Activated B cell treated with CpG ODN at 0.5 μM for 24 hours (primary cell): Measurements from ENCODE around the gene AGAP1. TPM values are rescaled to one million over a fixed set of nuclear protein-coding genes. Genes with fewer than 3 reads are reported as not detected.

Experiments
- ATAC-seq: fragments of 200-7000 bp; cut with Tn5 transposase; one replicate; pipeline ENCODE4 v1.10.0; 2021; ENCODE audit warnings: low read depth, mild to moderate bottlenecking, moderate library complexity
- CTCF ChIA-PET: fragments of 350-600 bp; sonication (Branson Sonifier 250); formaldehyde crosslinking; loops from one replicate; lab custom pipeline; 2021; ENCODE audit warnings: antibody characterized with exemption; lab: Charles Lee
- POLR2A ChIA-PET: fragments of 350-600 bp; sonication (Branson Sonifier 250); formaldehyde crosslinking; loops from one replicate; lab custom pipeline; 2021; ENCODE audit warnings: antibody characterized with exemption; lab: Charles Lee
- DNase-seq: peaks from one replicate; pipeline ENCODE4 v3.0.0; 2022
- H3K27ac Mint-ChIP-seq: one replicate; pipeline ENCODE4 v1.8.0; 2020; ENCODE audit warnings: mixed read lengths
- H3K27me3 Mint-ChIP-seq: one replicate; pipeline ENCODE4 v1.8.0; 2021; ENCODE audit warnings: mixed read lengths
- H3K36me3 Mint-ChIP-seq: one replicate; pipeline ENCODE4 v1.8.0; 2021; ENCODE audit warnings: low read depth, mixed read lengths
- H3K4me1 Mint-ChIP-seq: one replicate; pipeline ENCODE4 v1.8.0; 2021; ENCODE audit warnings: mixed read lengths
- H3K4me3 Mint-ChIP-seq: one replicate; pipeline ENCODE4 v1.8.0; 2020; ENCODE audit warnings: mild to moderate bottlenecking, mixed read lengths
- H3K9me3 Mint-ChIP-seq: one replicate; pipeline ENCODE4 v1.8.0; 2020; ENCODE audit warnings: mixed read lengths
- intact Hi-C: fragments of 100-400 bp; cut with micrococcal nuclease; formaldehyde crosslinking; loops from one replicate; pipeline ENCODE4 v1.15.1; 2024
- total RNA-seq: library from RNA; stranded (reverse); gene quantifications from 2 replicates; pipeline ENCODE4 v1.2.3, GENCODE V29; 2022
- TF ChIP-seq, protein P1 (sequence below): fragments of 200-600 bp; IDR thresholded peaks from one replicate; pipeline ENCODE4 v1.8.0; 2022; ENCODE audit warnings: antibody characterized with exemption, mild to moderate bottlenecking

Gene AGAP1
- total RNA-seq, 1 donor from 2014 or later, result not detected

DNA sequence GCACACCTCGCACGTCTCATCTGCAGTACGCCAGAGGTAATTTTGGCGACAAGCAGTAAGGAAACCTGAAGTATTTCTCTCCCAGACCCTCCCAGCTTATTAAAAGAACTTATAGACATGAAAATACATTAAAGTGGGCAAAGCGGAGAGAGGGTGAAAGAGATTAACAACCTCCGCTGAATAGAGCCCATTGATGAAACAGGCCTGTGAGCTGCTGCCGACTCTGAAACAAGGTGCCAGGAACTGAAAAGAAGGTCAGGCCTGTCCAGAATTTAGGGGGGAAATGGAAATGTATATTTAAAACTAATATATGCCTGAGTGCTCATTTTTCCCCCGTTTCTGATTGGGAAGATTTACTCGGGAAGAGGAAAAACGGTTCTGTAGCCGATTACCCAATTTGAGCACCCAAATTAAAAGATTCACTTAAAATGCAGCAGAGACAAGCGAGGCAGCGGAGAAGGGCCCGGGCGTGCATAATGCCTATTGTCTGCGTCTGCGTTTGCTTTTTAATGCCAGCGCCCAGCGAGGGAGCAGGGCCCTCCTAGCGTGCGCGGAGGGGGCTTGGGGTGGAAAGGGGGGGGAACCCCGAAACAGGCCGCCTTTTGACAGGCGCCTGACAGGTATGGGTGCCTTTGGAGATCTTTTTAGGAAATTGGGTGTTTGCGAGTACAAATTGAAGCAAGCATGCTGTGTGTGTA is 358.1 kb downstream of the AGAP1 start:
- CTCF ChIA-PET, result no interaction called here
- no peak overlapping the region for H3K27ac Mint-ChIP-seq
- TF ChIP-seq, protein P1, sequence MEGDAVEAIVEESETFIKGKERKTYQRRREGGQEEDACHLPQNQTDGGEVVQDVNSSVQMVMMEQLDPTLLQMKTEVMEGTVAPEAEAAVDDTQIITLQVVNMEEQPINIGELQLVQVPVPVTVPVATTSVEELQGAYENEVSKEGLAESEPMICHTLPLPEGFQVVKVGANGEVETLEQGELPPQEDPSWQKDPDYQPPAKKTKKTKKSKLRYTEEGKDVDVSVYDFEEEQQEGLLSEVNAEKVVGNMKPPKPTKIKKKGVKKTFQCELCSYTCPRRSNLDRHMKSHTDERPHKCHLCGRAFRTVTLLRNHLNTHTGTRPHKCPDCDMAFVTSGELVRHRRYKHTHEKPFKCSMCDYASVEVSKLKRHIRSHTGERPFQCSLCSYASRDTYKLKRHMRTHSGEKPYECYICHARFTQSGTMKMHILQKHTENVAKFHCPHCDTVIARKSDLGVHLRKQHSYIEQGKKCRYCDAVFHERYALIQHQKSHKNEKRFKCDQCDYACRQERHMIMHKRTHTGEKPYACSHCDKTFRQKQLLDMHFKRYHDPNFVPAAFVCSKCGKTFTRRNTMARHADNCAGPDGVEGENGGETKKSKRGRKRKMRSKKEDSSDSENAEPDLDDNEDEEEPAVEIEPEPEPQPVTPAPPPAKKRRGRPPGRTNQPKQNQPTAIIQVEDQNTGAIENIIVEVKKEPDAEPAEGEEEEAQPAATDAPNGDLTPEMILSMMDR, result no peak
- DNase-seq (no peak), ATAC-seq (no peak)
- no peaks in the 10 kb centered on the region for H3K9me3 Mint-ChIP-seq
- H3K36me3 Mint-ChIP-seq, result no peaks in the 10 kb centered on the region
- intact Hi-C loops, result no loop called here
- peaks cover 3% of the 10 kb centered on the region for H3K27me3 Mint-ChIP-seq
- H3K4me3 Mint-ChIP-seq, result no peak overlapping the region
- no peaks in the 10 kb centered on the region for H3K4me1 Mint-ChIP-seq
- POLR2A ChIA-PET, result no interaction called here

DNA sequence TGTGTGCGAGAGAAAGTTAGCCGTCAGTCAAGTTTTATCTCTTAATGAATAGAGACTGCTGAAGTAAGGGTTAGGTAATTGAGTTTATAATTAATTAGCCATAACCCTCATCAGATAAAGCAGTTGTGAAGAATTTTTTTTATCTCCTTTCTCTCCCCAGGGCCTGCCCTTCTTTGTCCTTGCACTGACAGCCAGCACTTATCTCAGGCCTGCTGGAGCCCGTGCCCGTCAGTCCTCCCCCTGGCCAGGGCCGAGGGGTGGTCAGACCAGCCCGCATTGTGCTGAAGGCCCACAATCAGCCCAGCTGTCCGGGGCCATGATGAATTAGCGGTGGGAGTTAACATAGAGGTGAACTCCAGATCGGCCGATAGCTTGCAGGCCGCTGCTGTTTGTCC is 358.7 kb downstream of the AGAP1 start:
- Mint-ChIP-seq H3K9me3 (no peaks in the 10 kb centered on the region), H3K27ac (no peak overlapping the region), H3K36me3 (no peaks in the 10 kb centered on the region), H3K4me3 (no peak overlapping the region), H3K27me3 (peaks cover 3% of the 10 kb centered on the region), H3K4me1 (no peaks in the 10 kb centered on the region)
- ChIA-PET CTCF (no interaction called here), POLR2A (no interaction called here)
- intact Hi-C loops, result no loop called here
- ATAC-seq (no peak), DNase-seq (no peak)
- TF ChIP-seq, protein P1, result no peak

GRCh38 chr2:235854276-235854675 is 360.4 kb downstream of the AGAP1 start:
- Mint-ChIP-seq H3K9me3 (no peaks in the 10 kb centered on the region), H3K4me1 (no peaks in the 10 kb centered on the region), H3K36me3 (no peaks in the 10 kb centered on the region), H3K4me3 (no peak overlapping the region), H3K27ac (no peak overlapping the region), H3K27me3 (no peaks in the 10 kb centered on the region)
- CTCF ChIA-PET, result no interaction called here
- DNase-seq, result no peak
- TF ChIP-seq, protein P1, result no peak
- no peak for ATAC-seq
- intact Hi-C loops, result no loop called here
- POLR2A ChIA-PET, result no interaction called here

DNA sequence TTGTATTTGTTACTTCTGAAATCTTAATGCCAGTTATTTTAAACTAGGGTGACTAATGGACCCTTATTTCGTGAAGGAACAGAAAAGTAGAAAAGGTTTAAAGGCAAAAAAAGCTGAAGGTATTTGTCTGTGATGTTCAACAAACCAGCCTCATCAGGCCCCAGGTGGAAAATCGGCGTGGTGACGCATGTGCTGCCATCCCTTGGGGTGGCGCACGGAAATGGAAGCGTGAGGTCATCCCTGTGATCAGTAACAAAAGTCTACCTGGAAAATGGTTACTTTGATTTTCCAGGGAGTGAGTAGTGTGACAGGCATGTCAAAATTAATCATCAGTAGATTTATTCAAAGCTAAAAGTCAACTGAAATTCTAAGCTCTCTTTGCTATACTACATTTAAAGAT is 361.2 kb downstream of the AGAP1 start:
- ChIA-PET CTCF (no interaction called here), POLR2A (no interaction called here)
- intact Hi-C loops, result no loop called here
- Mint-ChIP-seq H3K36me3 (no peaks in the 10 kb centered on the region), H3K27ac (no peak overlapping the region), H3K4me3 (no peak overlapping the region), H3K27me3 (no peaks in the 10 kb centered on the region), H3K9me3 (no peaks in the 10 kb centered on the region), H3K4me1 (no peaks in the 10 kb centered on the region)
- DNase-seq (no peak), ATAC-seq (no peak)
- TF ChIP-seq, protein P1, result no peak

DNA sequence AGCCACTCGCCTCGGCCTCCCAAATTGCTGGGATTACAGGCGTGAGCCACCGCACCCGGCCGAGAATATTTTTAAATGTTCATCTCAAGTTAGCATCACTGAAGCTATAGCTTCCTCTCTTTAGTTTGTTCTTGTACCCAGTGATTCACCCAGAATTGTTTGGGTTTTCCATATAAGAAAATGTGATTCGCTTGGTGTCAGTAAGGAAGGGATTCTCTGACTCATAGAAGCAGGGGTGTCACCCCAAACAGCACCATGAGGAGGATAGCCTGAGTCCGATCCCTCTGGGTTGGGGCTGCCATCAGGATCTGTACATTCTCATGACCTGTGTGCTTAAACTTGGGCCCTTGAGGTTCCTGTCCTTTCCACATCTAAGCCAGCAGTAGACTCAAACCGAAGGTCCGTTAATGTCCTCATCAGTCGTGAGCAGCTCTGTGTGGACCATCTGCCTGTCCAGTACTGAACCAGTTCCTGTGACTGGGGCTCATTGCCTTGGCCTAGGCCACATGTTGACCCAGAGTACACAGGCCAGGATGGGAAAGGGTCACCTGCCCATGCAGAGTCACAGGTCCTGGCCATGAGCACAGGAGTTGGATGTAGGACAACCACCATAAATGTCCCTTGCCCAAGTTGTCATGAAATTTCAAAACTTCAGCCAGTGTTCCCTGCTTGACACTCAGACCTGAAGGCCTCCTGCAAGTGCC is 362.5 kb downstream of the AGAP1 start:
- H3K4me1 Mint-ChIP-seq, result no peaks in the 10 kb centered on the region
- ChIA-PET POLR2A (no interaction called here), CTCF (no interaction called here)
- intact Hi-C loops, result no loop called here
- TF ChIP-seq, protein P1, result no peak
- no peak overlapping the region for H3K4me3 Mint-ChIP-seq
- H3K36me3 Mint-ChIP-seq, result no peaks in the 10 kb centered on the region
- H3K27ac Mint-ChIP-seq, result no peak overlapping the region
- ATAC-seq (no peak), DNase-seq (no peak)
- H3K9me3 Mint-ChIP-seq, result no peaks in the 10 kb centered on the region
- peaks cover 4% of the 10 kb centered on the region for H3K27me3 Mint-ChIP-seq
